Vagina (tissue), 2 donors: Measurements from ENCODE around the gene DDX10.

Experiments used
- CTCF ChIP-seq, 3 experiments: fragments of 450-650 bp in 2 of 3; fragments of 200-600 bp in 1 of 3; sonication (generic) in 1 of 3; IDR thresholded peaks; one replicate each; pipeline ENCODE4 v1.5.1; 2017 to 2019; ENCODE audit warnings: antibody characterized with exemption in 3 of 3, mild to moderate bottlenecking in 2 of 3, moderate library complexity in 2 of 3
- POLR2A ChIP-seq, 2 donors: fragments of 450-650 bp; IDR thresholded peaks; one replicate each; pipeline ENCODE4 v1.6.1; 2017; ENCODE audit warnings: antibody characterized with exemption in 2 of 2, mild to moderate bottlenecking in 2 of 2, moderate library complexity in 2 of 2
- POLR2AphosphoS5 ChIP-seq, 2 donors: sonication (generic); formaldehyde crosslinking; IDR thresholded peaks; one replicate each; pipeline ENCODE4 v1.9.0; 2017; ENCODE audit warnings: antibody characterized with exemption in 2 of 2, mild to moderate bottlenecking in 2 of 2, low read depth in 1 of 2; ENCODE audit not compliant: insufficient read depth in 1 of 2

GRCh38 chr11:108926171-108926840 lies 261.4 kb downstream of the DDX10 start:
- TF ChIP-seq CTCF (IDR thresholded peaks at IDR 0.05) (no peak), POLR2A (IDR thresholded peaks at IDR 0.05) (no peak), POLR2AphosphoS5 (IDR thresholded peaks at IDR 0.05; ENCODE audit: insufficient read depth in 1 of 2, low read depth in 1 of 2) (no peak)
